Fibroblast of skin of scalp (primary cell): ENCODE measurements around the gene NUTM2F. TPM values are rescaled to one million over a fixed set of nuclear protein-coding genes. Genes with fewer than 3 reads are reported as not detected.
"Not testable (repeated sequence)": the region's sequence is repeated elsewhere in the genome, so short reads cannot be mapped to it uniquely, and the experiment has no call there.

Source experiments
- DNase-seq: peaks from one replicate; pipeline ENCODE4 v3.0.0-alpha.2; 2013
- polyA plus RNA-seq, 2 experiments: library from polyadenylated mRNA; unstranded; fragments of 120-200 nt; gene quantifications; one replicate each; pipeline ENCODE4 v1.2.1, GENCODE V29; 2013; ENCODE audit not compliant: insufficient read length in 2 of 2

NUTM2F gene, protein sequence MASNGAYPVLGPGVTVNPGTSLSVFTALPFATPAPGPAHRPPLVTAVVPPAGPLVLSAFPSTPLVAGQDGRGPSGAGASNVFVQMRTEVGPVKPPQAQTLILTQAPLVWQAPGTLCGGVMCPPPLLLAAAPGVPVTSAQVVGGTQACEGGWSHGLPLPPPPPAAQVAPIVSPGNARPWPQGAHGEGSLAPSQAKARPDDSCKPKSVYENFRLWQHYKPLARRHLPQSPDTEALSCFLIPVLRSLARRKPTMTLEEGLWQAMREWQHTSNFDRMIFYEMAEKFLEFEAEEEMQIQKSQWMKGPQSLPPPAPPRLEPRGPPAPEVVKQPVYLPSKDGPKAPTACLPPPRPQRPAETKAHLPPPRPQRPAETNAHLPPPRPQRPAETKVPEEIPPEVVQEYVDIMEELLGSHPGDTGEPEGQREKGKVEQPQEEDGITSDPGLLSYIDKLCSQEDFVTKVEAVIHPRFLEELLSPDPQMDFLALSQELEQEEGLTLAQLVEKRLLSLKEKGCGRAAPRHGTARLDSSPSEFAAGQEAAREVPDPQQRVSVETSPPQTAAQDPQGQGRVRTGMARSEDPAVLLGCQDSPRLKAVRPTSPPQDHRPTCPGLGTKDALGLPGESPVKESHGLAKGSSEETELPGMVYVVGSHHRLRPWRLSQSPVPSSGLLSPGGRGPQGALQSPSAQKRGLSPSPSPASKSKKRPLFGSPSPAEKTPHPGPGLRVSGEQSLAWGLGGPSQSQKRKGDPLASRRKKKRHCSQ
- polyA plus RNA-seq (2013, experiment 1 of 2; ENCODE audit: insufficient read length): not detected
- polyA plus RNA-seq (2013, experiment 2 of 2; ENCODE audit: insufficient read length): not detected

DNA sequence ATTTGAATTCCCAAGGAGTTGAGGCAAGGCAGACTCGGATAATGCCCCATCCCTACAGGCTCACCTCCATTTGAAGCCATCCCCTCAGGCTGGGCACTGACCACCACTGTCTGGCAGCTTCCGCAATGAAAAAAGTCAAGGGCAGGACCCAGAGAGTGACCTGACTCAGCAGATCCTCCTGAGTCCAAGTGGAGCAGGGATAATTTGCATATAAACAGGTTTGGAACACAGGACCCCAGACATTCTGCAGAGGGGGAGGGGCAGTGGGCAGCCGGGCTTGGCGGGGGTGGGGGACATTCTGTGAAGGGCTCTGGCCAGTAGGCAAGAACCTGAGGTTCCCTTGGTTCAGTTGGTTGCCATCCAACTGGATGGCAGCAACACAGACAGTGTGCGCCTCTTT lies at the start of gene NUTM2F:
TSS of gene NUTM2F (minus strand) at position 101 of the 400 bp plus-strand sequence. CDS start at position 80, 21 bp downstream.
- DNase-seq: not testable (repeated sequence)

DNA sequence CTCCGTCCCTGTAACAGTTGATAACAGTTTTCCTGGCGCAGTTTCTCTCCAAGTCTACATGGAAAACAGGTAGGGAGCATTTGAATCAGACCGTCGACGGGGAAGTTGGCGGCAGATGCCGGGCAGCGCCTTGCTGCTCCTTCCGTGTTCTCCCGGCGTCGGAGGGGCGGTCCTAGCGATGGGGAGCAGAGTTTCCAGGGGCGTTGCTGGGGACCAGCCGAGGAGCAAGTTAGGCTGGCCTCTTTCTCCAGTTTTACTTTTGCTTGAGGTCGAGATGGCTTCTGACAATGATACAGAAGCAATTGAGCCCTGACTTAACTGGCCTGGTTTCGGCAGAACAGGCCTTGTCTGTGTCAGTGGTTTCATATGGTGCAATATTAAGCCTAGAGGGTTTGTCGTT lies 46.8 kb upstream of the NUTM2F start:
- DNase-seq: not testable (repeated sequence)

DNA sequence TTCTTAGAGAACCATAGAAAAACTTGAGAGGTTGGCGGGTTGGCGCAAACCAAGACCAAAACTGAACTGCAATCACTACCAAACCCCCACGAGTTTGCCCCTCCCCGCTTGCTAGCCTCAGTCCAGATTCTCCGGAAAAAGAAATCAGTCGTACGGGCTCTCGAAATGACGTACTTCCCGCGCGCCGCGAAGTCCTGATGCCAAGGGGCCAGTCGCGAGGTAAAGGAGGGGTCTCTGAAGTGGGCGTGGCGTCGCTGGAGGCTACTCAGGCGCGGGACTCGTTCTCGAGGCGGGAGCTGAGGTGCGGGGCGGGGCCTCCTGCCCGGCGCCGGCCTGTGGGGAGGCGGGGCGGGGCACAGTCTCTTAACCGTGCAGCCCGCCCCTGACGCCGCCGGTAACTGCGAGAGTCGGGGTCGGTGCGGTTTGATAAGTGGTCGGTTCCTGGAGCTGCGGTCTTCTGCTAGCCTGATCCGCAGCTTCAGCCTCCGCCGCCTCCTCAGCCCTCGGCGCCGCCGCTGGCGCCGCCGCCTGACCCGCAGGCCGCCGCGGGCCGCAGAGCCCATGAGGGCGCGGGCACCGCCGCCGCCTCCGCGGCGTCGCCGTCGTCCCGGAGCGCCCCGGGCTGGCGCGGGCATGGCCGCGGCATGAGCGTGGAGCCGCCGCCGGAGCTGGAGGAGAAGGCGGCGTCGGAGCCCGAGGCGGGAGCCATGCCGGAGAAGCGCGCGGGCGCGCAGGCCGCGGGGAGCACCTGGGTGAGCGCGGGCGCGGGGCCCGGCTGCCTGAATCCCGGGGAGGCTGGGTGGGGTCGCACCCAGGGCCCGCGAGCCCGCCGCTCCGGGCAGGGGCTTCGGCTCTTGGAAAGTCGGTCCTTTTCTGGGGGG lies 46.0 kb upstream of the NUTM2F start:
- peak; percentile 91 for DNase-seq

DNA sequence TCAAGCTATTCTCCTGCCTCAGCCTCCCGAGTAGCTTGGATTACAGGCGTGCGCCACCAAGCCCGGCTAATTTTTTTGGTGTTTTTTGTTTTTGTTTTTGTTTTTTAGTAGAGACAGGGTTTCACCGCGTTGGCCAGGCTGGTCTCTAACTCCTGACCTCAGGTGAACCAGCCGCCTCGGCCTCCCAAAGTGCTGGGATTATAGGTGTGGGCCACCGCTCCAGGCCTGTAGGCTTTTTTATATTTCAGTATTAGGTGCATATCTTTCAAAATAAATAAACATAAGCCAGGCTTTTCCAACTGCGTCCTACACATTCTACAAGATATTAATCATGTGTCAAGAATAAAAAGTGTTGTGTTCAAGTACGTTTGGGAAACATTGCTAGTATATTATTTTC lies 45.3 kb upstream of the NUTM2F start:
- DNase-seq: not testable (repeated sequence)

DNA sequence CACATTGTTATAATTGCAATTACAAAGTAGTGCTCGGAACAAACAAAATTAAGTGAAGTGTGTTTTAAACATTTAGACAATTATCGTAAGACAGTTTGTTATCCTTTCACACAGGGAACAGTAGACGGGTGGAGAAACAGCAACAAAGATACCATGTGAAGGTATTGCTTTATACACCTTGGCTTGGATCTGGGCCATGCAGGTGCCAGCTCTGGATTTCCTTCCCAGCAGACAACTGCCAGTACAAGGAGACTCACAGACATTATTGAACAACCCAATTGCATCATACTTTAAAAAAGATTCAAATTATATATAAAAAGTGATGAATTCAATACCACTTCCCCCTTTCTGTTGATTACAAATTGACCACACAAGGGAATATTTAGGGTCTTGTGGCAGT lies 41.8 kb upstream of the NUTM2F start:
- DNase-seq: not testable (repeated sequence)

DNA sequence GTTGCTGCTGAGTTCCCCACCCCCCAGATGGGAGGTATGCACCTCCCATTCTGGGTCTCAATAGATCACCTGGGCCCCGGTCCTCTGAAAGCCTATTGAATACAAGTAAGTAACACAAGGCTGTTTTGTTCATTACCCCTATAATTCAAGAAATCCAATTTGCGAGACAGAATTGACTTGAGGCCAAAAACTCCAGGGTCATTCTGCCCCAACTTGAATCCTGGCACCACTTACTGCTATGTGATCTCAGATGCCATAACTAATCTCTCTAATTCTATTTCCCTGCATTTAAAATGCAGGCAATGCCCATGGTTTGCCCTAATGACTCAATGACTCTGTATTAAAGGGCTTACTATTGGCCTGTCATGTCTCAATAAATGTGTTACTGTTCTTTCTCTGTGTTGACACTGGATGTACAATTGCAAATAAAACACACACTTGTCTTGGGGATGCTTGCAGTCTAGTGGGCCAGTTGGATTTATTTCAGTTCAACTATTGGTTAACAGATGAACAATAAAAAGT lies 35.7 kb upstream of the NUTM2F start:
- not testable (repeated sequence) for DNase-seq

DNA sequence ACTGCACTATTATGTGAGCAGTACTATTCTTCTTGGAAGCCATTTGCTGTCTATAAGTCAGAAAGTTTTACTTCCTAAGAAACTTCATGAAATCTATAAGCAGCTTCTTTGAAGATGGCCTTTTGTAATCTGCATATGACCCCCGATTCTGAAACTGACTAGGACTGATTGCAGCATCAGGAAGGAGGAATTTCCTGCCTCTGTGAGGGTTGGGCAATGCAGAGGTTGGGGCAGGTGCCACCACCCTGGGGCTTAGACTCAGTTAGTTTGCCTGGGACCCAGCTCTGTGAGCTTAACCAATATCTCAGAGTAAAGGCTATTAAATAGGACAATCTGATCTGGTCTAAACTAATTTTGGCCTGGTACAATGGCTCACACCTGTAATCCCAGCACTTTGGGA lies 28.7 kb upstream of the NUTM2F start:
- DNase-seq: not testable (repeated sequence)

DNA sequence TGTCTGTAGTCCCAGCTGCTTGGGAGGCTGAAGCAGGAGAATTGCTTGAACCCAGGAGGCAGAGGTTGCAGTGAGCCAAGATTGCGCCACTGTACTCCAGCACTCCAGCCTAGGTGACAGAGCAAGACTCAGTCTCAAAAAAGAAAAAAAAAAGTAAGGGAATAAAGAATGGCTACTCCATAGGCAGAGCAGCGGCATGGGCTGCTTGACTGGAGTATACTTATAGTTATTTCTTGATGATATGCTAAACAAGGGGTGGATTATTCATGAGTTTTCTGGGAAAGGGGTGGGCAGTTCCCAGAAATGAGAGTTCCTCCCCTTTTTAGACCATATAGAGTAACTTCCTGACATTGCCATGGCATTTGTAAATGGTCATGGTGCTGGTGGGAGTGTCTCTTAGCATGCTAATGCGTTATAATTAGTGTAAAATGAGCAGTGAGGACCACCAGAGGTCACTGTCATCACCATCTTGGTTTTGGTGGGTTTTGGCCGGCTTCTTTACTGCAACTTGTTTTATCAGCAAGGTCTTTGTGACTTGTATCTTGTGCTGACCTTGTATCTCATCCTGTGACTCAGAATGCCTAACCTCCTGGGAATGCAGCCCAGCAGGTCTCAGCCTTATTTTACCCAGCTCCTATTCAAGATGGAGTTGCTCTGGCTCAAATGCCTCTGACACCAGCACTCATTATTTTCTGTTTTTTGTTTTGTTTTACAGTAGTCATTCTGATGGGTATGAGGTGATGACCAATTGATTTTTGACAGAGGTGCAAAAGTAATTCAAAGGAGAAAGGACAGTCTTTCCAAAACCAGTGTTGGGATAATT lies 23.7 kb upstream of the NUTM2F start:
- not testable (repeated sequence) for DNase-seq

DNA sequence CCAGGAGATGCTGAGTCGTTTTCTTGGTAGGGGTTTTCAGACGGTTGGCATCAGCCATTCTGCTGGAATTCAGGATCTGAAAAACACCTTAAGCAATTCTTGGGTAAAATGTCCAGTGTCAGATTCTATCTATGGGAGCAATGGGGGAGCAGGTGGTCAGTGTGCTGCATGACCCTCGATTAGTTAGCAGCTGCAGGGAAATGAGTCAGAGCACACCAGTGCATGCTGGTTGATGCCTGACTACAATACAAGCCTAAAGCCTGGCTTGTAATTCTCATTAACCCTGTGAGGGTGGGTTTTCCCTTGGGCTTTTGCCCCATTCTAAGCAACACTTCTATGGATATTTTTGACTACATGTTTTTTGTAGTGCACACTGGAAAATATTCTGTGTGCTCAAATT lies 20.3 kb upstream of the NUTM2F start:
- not testable (repeated sequence) for DNase-seq

DNA sequence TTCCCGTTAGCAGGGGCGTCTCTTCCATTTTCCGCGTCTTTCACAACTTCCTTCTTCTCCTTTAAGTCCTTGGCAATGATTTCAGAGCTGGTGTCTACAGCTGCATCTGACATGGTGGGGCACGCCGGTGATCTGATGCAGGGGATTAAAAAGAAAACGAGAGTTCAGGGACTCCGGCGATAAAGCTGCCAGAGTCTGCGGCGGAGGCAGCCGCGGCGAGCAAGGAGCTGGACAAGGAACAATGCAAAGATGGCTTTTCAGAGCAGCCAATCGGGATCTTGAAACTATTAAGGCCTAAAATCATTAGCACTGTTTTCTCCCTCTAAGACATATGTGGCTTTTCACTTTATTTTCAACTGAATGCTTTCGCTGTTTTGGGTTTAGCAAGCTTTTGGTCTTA lies 19.0 kb upstream of the NUTM2F start:
- DNase-seq: not testable (repeated sequence)

DNA sequence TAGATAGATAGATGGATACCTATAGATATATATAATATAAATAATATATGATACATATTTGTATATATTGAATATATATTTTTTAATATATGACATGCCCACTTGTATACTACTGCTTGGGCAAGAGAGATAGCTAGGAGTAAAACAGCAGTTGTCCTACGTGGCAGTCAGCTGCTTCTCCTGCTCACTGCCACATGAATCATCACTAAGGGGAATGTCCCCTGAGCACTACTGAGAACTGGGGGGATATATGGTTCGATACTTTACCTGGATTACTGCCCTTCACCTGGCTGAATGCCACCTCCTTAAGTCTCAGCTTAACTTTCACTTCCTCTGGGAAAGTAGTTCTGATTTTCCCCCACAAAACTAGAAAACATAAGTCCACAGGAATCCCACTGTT lies 13.3 kb upstream of the NUTM2F start:
- DNase-seq: not testable (repeated sequence)

DNA sequence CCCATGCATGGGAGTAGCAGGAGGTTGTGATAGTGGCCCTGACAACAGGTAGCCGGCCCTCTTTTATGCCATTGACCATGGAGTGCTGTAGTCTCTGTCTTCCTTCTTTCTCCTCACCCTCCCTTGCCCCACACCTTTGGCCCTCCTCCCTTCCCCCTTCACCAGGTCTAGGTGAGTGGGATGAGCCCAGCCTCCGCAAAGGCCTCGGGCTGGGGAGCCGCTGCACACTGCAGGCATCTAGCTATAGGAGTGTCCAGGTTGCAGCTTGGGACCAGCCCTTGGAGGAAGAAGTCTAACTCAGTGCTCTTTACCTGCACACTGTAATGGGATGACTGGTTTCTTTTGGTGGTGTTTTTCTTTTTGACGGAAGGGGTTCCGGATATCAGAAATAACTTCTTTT lies 12.3 kb upstream of the NUTM2F start:
- not testable (repeated sequence) for DNase-seq

DNA sequence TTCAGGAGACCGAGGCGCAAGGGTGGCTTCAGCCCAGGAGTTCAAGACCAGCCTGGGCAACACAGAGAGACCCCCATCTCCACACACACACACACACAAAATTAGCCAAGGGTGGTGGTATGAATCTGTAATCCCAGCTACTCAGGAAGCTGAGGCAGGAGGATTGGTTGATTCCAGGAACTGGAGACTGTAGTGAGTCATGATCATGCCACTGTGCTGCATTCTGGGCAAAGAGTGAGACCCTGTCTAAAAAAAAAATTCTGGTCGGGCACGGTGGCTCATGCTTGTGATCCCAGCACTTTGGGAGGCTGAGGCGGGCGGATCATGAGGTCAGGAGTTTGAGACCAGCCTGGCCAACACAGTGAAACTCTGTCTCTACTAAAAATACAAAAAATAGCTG lies 11.2 kb upstream of the NUTM2F start:
- DNase-seq: not testable (repeated sequence)

DNA sequence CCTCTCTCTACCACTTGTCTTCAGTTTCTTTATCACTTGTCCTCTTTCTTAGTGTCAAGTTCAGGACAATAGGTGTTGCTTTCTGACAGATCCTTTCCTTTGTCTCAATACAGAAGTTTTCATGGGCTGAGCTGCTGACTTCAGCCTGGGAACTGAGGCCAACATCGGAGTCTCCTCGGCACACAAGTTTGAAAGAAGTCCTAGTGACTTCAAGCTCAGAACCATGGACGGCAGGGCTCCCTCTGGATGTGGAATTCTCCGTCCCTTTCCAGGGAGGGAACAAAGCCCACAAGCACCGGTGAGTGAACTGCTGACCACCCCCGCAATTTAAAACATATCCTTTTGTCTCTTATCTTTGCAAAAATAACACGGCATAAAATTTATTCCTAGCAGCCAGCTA lies 10.3 kb upstream of the NUTM2F start:
- not testable (repeated sequence) for DNase-seq

DNA sequence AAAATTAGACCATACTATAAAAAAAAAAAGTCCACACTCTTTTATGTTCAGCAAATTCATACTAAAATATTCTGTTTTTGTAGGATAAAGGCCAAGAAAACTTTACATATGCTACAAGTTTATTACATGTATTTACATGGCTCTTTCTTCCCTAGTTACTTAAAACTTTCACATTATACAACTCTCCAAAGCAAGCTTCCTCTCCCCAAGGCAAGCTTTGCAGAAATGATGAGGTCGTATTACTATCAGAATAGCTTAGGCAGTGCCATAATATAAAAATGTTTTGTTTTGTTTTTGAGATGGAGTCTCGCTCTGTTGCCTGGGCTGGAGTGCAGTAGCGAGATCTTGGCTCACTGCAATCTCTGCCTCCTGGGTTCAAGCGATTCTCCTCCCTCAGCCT lies 8.0 kb upstream of the NUTM2F start:
- not testable (repeated sequence) for DNase-seq

DNA sequence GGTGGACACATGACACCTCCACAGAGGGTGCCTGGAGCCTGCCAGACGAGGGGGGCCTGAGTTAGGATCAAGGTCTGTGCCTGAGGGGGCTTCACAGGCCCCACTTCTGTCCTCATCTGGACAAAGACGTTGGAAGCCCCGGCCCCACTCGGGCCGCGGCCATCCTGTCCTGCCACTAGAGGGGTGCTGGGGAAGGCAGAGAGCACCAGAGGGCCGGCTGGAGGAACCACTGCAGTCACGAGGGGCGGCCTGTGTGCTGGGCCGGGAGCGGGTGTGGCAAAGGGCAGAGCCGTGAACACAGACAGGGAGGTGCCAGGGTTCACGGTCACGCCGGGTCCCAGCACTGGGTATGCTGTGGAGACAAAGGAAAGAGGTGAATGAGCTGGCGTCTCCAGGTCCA lies 2.9 kb downstream of the NUTM2F start:
- DNase-seq: not testable (repeated sequence)

DNA sequence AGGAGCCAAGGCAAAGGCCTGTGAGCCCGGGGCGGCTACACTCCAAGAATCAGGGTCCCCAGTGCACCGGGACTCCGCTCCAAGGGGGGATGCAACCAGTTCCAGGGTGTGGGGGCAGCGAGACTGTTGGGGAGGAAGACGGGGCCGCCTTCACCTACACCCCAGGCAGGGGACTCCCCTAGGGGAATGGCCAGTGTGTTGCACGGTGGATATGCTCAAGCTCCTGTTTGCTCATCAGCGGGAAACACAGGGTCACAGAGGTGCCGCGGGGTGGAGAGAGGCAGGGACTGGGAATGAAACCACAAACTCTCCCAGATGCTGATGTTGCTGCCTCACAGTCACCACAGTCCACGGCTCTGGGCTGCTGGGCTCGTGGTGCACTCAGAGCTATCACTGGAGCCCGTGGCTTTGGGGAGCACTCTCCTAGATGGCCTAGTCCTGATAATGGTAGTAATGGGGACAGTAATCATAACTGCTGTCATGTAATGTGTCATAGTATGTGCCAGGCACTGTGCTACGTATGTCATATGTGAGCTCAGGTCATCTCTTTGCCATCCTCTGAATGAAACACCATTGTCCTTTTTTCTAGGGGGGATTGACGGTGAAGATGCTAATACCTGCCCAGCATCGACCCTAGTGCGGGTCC lies 5.2 kb downstream of the NUTM2F start:
- not testable (repeated sequence) for DNase-seq

DNA sequence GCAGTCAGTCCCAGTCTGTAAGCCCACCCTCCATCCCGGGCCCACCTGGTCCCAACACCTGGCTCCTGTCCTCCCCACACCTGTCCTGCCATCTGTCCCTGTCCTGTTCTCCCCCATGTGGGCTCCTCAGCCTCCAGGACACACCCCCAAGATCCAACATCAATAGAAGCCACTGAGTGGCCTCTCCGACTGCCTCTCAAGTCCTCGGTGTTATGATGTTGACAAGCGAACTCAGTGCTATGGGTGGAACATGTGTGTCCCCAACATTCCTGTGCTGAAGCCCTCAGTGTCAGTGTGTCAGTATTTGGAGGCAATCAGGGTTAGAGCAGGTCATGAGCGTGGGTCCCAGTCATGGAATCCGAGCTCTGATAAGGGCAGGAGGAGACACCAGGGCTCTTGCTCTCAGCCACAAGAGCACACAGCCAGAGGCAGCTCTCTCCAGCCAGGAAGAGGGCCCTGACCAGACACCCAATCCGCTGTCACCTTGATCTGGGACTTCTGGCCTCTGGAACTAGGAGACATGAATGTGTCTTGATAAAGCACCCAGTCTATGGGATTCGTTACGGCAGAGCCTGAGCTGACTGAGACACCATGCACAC lies 6.0 kb downstream of the NUTM2F start:
- not testable (repeated sequence) for DNase-seq

DNA sequence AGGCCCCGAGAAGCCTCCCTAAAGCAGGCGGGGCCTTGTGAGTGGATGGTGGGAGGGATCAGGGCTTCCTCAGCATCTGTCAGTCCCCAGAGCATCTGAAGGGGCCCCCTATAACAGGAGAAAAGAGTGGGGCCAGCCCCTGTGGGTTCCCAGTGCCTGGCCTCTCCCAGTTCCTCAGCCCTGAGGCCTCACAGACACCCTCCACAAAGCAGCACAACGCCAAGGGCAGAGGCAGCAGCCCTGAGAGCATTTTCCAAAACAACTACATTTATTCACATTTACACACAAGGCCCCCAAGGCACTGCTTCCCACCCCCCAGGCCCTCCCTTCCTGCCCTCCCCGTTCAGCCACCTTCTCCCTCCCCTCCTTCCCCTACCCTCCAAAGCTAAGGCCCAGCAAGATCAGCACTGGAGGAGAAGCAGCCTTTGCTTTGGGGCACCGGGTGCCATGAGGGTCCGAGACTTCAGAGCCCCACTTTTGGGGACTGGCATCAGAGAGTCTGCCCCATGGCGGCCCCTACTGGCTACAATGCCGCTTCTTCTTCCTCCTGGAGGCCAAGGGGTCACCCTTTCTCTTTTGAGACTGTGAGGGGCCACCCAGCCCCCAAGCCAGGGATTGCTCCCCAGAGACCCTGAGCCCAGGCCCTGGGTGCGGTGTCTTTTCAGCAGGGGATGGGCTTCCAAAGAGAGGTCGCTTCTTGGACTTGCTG lies 10.3 kb downstream of the NUTM2F start:
- DNase-seq: not testable (repeated sequence)

DNA sequence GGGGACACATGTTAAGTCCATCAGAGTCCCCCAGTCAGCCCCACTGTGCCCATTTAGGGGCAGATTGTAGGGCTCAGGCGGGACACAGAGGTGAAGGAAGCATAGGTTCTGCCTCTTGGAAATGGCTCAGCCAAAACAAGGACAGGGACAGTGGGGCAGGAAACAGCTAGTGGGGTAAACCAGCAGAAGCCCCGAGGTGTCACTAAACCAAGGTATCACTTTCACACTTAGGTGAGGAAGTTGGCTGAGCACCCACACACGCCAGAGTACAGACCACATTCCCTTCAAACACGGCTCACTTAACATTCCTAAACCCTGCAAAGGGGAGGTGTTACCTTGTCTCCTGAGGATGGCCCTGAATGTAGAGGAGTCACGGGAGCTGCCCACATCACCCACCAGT lies 12.2 kb downstream of the NUTM2F start:
- not testable (repeated sequence) for DNase-seq
